ENCODE results near the gene CENPM.

Gene CENPM

GRCh38 chr22:41915786-41916493 is 31.0 kb downstream of the CENPM start:
- Histone ChIP-seq H3K27me3 (ENCODE audit: insufficient read depth, low read depth) (peaks cover 26% of the 10 kb centered on the region), H4K20me1 (ENCODE audit: insufficient read depth) (no peaks in the 10 kb centered on the region), H3K79me2 (ENCODE audit: insufficient read depth, low read depth) (no peaks in the 10 kb centered on the region), H3K4me2 (no peak overlapping the region), H3K9ac (no peak overlapping the region), H3K4me1 (ENCODE audit: low read depth, poor library complexity, severe bottlenecking) (no peaks in the 10 kb centered on the region), H3K4me3 (IDR thresholded peaks at IDR 0.05; ENCODE audit: insufficient read depth, low read depth, low read length) (no peak overlapping the region), H2AFZ (ENCODE audit: low read depth) (no peak overlapping the region), H3K27ac (no peak overlapping the region), H3K36me3 (ENCODE audit: insufficient read depth) (no peaks in the 10 kb centered on the region)
- TF ChIP-seq CTCF (conservative IDR thresholded peaks at IDR 0.05; ENCODE audit: low read depth, low read length): no peak

DNA sequence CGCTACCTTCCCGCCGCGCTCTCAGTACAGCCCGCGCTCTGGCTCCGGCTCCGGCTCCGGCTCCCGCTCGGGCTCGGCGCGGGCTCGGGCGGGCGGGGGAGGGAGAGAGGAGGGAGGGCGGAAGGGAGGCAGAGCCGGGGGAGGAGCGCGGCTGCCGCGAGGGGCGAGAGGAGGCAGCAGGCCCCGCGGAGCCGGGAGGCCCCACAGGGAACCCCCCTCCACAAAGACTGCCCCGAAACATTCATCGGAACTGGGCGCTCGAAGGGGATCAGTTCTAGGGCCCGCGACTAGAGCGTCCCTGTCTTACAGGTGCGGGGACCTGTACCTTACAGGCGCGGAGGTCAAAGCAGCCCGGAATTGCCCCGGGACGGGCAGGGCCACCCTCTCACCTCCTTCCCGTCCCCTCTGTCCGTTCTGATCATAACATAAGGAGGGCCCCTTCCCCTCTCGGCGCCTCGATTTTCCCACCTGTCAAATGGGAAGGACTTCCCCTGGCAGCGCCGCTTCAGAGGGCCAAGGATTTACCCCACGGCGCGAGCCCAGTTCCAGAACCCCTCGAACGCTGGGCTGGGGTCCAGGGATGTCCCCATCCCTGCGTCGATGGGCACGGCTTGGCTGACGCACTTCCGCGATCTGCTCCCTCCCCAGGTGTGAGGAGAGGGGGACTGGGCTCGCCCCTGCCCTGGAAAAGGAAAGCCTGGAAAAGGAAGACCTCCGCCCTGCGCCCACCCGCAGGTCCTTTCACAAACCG is 31.7 kb downstream of the CENPM start, which contains the start of gene SHISA8:
TSS of gene SHISA8 (minus strand) at position 40 of the 751 bp plus-strand sequence. CDS start 407 bp downstream, outside the sequence.
- Histone ChIP-seq H3K27ac (no peak within 1 kb of the TSS), H4K20me1 (ENCODE audit: insufficient read depth) (no peaks in the 10 kb centered on the region), H3K36me3 (ENCODE audit: insufficient read depth) (no peaks in the 10 kb centered on the region), H3K27me3 (ENCODE audit: insufficient read depth, low read depth) (peaks cover 30% of the 10 kb centered on the region), H3K4me3 (IDR thresholded peaks at IDR 0.05; ENCODE audit: insufficient read depth, low read depth, low read length) (no peak within 1 kb of the TSS), H3K79me2 (ENCODE audit: insufficient read depth, low read depth) (no peaks in the 10 kb centered on the region), H3K4me2 (no peak within 1 kb of the TSS), H2AFZ (ENCODE audit: low read depth) (no peak within 1 kb of the TSS), H3K9ac (no peak within 1 kb of the TSS), H3K4me1 (ENCODE audit: low read depth, poor library complexity, severe bottlenecking) (no peaks in the 10 kb centered on the region)
- no peak for TF ChIP-seq CTCF (conservative IDR thresholded peaks at IDR 0.05; ENCODE audit: low read depth, low read length)

GRCh38 chr22:41914611-41915034 is 32.3 kb downstream of the CENPM start:
- no peak overlapping the region for H2AFZ ChIP-seq (ENCODE audit: low read depth)
- no peak overlapping the region for H3K9ac ChIP-seq
- no peaks in the 10 kb centered on the region for H3K79me2 ChIP-seq (ENCODE audit: insufficient read depth, low read depth)
- H3K4me2 ChIP-seq: no peak overlapping the region
- no peaks in the 10 kb centered on the region for H3K36me3 ChIP-seq (ENCODE audit: insufficient read depth)
- peaks cover 30% of the 10 kb centered on the region for H3K27me3 ChIP-seq (ENCODE audit: insufficient read depth, low read depth)
- no peaks in the 10 kb centered on the region for H3K4me1 ChIP-seq (ENCODE audit: low read depth, poor library complexity, severe bottlenecking)
- no peak overlapping the region for H3K27ac ChIP-seq
- TF ChIP-seq CTCF (conservative IDR thresholded peaks at IDR 0.05; ENCODE audit: low read depth, low read length): no peak
- no peaks in the 10 kb centered on the region for H4K20me1 ChIP-seq (ENCODE audit: insufficient read depth)
- no peak overlapping the region for H3K4me3 ChIP-seq (IDR thresholded peaks at IDR 0.05; ENCODE audit: insufficient read depth, low read depth, low read length)

DNA sequence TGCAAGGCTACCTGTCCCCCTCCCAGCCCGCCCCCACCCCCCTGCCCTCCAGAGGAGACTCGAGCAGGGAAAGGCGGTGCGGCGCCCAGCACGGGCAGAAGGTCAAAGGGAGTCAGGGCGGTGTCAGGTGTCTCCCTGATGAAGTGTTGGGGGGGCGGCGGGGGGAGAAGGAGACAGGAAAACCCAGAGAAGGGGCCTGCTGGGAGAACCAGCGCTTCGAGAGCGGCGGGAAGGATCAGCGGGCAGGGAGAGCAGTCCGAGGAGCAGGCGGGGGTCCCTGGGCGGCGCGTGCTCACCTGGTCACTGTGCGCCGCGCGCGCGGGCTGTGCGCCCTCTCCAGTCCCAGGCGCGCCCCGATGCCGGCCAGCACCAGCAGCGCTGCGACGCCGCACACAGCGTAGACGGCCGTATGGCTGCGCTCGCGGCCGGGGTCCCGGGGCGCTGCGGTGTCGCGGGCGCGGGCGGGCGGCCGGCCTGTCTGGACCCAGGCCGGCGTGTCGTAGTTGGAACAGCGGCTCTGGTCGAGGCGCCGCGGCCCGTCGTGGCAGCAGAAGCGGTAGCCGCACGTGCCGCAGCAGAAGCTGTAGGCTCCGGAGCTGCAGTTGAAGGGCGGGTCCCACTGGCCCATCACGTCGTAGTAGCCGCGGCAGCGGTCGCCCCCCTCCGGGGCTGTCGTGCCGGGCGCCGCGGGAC is 33.0 kb downstream of the CENPM start:
- Histone ChIP-seq H3K79me2 (ENCODE audit: insufficient read depth, low read depth) (no peaks in the 10 kb centered on the region), H3K4me1 (ENCODE audit: low read depth, poor library complexity, severe bottlenecking) (no peaks in the 10 kb centered on the region), H4K20me1 (ENCODE audit: insufficient read depth) (no peaks in the 10 kb centered on the region), H3K27me3 (ENCODE audit: insufficient read depth, low read depth) (peaks cover 30% of the 10 kb centered on the region), H3K36me3 (ENCODE audit: insufficient read depth) (no peaks in the 10 kb centered on the region), H3K4me3 (IDR thresholded peaks at IDR 0.05; ENCODE audit: insufficient read depth, low read depth, low read length) (no peak overlapping the region), H3K9ac (no peak overlapping the region), H2AFZ (ENCODE audit: low read depth) (no peak overlapping the region), H3K4me2 (no peak overlapping the region), H3K27ac (no peak overlapping the region)
- TF ChIP-seq CTCF (conservative IDR thresholded peaks at IDR 0.05; ENCODE audit: low read depth, low read length): no peak

Data from KMS-11 (cell line).